ENCODE measurements around the gene LYRM4.

GRCh38 chr6:5274231-5274630, 13.5 kb upstream of the LYRM4 start:
- TF ChIP-seq POLR2A (IDR thresholded peaks at IDR 0.05) (no peak), POLR2AphosphoS5 (IDR thresholded peaks at IDR 0.05; ENCODE audit: insufficient read depth in 1 of 2, low read depth in 1 of 2) (no peak)
- TF ChIP-seq, protein P1, sequence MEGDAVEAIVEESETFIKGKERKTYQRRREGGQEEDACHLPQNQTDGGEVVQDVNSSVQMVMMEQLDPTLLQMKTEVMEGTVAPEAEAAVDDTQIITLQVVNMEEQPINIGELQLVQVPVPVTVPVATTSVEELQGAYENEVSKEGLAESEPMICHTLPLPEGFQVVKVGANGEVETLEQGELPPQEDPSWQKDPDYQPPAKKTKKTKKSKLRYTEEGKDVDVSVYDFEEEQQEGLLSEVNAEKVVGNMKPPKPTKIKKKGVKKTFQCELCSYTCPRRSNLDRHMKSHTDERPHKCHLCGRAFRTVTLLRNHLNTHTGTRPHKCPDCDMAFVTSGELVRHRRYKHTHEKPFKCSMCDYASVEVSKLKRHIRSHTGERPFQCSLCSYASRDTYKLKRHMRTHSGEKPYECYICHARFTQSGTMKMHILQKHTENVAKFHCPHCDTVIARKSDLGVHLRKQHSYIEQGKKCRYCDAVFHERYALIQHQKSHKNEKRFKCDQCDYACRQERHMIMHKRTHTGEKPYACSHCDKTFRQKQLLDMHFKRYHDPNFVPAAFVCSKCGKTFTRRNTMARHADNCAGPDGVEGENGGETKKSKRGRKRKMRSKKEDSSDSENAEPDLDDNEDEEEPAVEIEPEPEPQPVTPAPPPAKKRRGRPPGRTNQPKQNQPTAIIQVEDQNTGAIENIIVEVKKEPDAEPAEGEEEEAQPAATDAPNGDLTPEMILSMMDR (IDR thresholded peaks at IDR 0.05) = no peak
